HG03045 (cell line): Measurements from ENCODE around the gene SRD5A1.

Experiments used
- ATAC-seq: cut with Tn5 transposase; IDR thresholded peaks from one replicate; pipeline ENCODE4 v1.9.1; 2021; ENCODE audit warnings: mild to moderate bottlenecking, moderate library complexity; ENCODE audit not compliant: unreplicated experiment

Gene SRD5A1

GRCh38 chr5:6682239-6682638, 49.0 kb downstream of the SRD5A1 start:
- no peak for ATAC-seq

GRCh38 chr5:6683241-6683640, 50.0 kb downstream of the SRD5A1 start:
- no peak for ATAC-seq

DNA sequence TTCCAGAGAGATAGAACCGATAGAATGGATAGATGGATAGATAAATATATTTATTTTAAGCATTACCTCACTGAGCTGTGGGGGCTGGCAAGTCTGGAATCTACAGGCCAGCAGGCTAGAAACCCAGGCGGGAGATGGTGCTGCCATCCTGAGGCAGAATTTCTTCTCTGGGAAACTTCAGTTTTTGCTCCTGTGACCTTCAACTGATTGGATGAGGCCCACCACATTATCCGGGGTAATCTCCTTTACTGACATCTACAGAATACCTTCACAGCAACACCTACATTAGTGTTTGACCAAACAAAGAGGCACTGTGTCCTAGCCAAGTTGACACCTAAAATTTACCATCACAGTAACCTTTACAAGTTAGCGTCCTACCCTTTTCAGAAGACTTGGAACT, 50.8 kb downstream of the SRD5A1 start:
- ATAC-seq = no peak

DNA sequence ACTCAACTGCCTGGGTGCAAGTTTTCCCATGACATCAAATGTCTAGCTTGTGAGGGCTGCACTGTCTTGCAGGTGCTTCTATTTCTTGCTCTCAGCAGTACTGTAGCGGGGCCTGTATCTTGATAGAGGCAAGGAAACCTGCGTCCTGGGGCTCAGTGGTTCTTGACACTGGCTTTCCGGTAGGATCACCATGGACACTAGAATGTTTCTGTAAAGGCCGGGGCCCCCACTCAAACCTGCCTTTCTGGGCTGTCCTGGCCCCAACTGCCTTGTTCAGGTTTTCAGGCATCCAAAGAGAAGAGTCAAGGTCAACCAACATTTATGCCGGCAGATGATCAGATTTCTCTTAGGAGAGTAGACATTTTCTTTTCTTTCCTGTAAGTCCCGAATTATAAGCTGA, 53.3 kb downstream of the SRD5A1 start:
- ATAC-seq = no peak

DNA sequence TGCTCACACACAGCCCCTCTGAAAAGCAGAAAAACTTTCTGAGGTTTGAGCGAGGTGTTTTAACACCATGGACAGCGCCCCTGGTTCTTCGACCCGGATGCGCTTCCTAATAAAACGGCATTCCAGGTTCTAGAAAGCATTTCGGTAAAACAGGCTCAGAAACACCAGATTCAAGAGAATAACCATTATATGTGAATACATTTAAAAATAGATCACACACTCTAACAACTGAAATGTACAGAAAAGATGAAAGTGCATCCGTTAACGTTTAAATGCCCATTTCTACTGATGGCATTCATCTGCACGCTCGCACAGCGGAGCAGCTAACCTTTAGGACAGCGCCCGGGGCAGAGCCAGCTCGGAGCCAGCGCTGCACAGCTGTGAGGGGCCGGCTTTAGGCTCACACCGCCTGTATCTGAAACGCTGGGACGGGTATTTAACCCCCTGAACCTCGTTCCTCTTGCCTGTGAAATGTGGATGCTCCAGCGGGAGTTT, 53.7 kb downstream of the SRD5A1 start:
- ATAC-seq = no peak

DNA sequence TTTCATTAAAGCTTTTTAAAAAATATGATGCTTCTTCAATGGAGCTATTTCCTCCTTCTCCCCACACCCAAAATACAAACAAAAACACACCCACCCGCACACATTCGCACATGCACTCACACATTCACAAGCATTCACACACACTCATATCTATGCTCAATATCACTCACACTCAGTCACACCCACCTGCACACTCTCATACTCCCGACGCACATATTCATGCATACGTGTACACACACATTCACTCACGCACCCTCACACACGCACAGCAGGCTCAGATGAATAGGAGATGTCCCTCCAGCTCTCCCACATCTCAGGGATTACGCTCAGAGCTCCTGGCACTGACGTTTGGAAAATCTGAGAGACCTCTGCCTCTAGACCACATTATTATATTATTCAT, 54.3 kb downstream of the SRD5A1 start:
- no peak for ATAC-seq

DNA sequence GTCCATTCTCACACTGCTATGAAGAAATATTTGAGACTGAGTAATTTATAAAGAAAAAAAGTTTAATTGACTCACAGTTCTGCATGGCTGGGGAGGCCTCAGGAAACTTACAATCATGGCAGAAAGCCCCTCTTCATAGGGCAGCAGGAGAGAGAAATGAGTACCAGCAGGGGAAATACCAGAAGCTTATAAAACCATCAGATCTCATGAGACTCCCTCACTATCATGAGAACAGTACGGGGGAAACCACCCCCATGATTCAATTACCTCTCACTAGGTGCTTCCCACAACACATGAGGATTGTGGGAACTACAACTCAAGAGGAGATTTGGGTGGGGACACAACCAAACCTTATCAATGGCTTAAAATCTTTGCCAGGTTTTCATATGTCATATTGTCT, 59.7 kb downstream of the SRD5A1 start:
- no peak for ATAC-seq

DNA sequence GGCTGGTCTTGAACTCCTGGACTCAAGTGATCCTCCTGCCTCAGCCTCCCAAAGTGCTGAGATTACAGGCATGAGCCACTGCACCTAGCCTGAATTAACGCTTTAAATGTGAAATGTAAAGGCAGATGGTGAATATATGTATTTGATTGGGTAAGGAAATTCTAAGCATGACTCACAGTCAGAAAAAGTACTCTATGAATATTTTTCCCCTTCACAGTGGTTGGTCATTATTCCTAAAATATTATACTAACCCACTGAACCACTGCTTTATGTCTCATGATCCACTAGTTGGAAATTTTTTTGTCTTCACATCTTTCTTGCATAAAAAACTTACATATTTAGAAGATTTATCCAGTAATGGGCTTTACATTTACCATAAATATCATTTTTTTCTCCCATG, 65.5 kb downstream of the SRD5A1 start:
- no peak for ATAC-seq

DNA sequence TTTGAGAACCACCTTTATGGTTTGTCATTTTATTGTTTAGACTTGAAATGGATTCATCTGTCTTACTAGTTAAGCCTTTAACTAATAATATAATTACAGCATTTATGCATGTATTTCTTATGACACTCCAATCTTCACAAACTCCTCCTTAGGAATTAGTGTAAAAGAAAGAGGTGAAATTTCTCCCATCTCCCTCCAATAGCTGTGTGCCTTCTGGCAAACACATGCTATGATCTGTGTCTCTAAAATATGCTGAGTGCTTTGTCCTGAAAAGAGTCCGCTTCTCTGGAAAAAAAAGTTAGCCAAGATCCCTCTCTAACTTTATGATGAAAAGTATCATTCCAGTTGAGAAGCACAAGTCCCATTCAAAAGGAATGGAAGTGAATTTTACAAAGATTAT, 66.1 kb downstream of the SRD5A1 start:
- no peak for ATAC-seq

DNA sequence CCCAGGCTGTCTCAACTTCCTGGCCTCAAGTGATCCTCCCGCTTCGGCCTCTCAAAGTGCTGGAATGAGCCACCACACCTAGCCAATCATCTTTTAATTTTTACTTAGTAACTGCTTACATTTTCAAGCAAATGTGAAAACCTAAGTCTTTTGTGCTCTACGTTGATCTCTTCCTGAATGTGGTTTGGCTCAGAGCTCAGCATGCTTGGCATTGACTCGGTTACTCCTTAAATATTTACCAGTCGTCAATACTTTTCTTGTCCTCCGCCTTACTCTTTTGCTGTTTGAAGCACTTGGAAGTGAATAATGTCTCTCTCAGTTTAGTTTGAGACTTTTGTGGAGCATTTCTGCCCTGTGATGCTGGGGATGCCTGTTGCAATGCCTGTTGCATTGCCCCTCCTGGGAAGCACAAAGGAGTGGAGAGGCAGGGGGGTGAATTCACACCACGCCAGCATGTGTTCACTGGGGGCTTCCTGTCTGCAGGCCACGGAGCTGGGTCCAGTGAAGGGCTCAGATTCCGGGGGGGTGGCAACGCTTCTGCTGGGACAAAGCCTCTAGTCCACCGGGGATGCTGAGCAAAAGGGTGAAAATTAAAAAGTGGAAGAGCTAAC, 66.9 kb downstream of the SRD5A1 start:
- ATAC-seq = no peak

DNA sequence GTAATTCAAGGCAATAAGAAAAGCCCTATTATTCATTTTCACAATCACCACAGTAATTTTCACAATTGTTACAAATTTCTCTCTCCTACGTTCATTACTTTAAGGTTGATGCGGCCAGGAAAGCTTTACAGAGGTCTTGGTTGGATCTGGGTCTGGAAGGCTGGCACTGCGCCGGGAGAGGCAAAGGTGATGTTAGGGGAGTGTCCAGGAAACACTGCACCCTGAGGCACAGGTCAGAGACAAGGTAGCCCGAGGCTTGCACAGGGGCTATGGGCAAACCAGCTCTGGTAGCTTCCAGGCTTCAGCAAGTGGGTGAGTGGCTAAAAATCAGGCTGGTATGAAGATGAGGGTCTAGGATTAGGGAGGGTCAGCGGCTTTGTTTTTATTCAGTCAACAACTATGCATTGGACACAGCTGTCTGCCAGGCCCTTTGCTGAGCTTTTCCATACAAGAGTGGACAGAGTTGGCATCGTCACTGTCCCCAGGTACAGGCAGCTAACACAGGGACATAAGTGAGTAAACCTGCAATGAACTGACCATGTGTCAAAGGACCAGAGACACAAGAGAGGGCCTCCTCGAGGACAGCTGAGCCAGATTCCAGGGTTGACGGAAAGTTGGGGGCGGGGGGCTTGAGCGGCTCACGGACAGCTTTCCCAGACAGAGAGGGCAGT, 67.6 kb downstream of the SRD5A1 start:
- ATAC-seq = no peak

GRCh38 chr5:6701491-6701890, 68.3 kb downstream of the SRD5A1 start:
- no peak for ATAC-seq

- no peak for ATAC-seq
Observed at GRCh38 chr5:6702633-6703032, 69.4 kb downstream of the SRD5A1 start.

GRCh38 chr5:6703806-6704205, 70.6 kb downstream of the SRD5A1 start:
- no peak for ATAC-seq

DNA sequence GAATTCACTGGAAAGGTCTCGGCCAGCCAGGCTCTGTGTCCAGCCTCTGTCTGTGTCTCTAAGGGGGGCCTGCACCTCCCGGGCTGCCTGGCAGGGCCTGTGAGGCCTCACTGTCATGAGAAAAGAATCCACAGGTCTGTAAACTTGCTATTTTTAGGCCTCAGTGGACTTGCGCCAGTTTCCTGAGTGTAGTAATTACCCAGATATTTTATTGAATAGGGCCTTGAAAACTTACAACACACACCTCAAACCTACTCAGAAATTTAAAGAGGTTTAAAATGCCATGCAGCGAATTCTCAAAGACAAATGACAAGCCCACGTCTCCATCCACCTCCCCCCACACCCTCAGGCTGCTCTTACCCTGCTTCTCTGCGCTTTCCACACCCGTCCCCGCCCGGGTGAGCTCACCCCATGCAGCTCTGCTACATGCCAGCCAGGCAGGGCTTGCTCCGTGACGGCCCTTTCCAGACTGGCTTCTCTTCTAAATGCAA, 71.2 kb downstream of the SRD5A1 start:
- no peak for ATAC-seq

DNA sequence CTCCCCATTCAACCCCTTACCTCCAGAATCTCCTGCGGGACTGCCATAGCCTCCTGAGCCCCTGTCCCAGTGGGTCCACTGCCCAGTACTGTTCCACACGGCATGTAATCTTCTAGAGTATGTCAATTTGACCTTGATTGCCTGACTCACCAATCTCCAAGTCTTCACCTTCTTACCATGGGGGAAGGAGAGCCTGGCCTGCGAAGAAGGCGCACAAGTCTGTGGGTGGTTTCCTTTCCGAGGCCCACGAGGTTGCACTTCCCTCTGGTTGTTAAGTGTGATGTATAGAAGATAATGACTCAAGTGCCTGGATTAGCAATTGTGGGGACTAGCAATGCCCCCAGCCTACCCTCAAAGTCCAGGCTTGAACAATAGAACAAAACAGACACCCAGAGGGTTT, 71.8 kb downstream of the SRD5A1 start:
- peak; percentile 79 for ATAC-seq

DNA sequence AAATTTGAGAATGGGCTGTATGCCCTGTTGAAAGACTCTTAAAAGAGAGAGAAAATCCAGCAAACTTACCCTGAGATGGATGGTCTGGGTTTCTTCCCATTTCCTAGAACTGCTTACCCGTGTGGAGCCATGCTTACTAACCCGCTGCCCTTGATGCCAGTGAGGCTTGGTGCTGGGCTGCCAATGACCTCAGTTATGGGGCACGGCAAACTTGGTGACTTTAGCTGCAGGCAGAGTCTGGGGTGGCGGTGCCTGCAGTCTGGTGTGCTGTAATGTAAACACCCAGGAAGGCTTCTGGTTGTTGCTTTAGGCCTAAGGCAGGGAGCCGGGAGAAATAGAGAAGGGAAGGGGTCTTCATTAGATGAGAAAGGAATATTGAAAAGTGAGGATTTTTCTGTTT, 72.7 kb downstream of the SRD5A1 start:
- no peak for ATAC-seq

GRCh38 chr5:6707852-6708251, 74.6 kb downstream of the SRD5A1 start:
- ATAC-seq = no peak

DNA sequence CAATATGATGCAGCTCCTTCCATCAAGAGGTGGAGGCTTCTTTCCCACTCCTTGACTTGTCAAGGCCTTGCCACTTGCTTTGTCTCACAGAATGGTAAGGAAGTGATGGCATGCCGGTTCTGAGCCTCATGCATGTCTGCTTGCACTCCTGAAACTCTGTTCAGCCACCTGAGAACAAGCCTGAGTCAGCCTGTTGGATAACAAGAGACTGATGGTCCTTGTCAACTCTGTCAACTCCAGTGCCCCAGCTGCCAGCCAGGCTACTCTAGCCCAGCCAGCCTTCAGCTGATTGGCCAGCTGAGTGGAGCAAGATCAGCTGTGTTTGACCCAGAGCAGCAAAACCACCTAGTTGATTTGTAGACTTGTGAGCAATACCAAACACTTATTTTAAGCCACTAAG, 75.6 kb downstream of the SRD5A1 start:
- no peak for ATAC-seq

DNA sequence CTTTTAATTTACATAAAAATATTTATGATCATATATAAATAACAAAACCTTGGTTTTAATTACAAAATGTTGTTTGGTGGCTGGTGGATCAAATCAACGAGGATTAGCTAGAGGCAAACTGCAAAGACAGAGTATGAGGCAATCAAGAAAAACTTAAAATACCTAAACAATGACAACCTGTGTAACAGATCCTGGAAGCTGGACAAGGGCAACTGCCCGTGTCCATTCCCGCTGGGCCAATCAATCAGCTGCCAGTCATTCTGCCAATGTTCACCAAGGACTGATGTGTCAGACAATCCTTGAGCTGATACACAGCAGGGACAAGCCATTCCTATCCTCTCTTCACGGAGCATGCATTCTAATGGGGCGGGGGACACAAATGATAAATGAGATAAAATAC, 76.8 kb downstream of the SRD5A1 start:
- ATAC-seq = no peak

DNA sequence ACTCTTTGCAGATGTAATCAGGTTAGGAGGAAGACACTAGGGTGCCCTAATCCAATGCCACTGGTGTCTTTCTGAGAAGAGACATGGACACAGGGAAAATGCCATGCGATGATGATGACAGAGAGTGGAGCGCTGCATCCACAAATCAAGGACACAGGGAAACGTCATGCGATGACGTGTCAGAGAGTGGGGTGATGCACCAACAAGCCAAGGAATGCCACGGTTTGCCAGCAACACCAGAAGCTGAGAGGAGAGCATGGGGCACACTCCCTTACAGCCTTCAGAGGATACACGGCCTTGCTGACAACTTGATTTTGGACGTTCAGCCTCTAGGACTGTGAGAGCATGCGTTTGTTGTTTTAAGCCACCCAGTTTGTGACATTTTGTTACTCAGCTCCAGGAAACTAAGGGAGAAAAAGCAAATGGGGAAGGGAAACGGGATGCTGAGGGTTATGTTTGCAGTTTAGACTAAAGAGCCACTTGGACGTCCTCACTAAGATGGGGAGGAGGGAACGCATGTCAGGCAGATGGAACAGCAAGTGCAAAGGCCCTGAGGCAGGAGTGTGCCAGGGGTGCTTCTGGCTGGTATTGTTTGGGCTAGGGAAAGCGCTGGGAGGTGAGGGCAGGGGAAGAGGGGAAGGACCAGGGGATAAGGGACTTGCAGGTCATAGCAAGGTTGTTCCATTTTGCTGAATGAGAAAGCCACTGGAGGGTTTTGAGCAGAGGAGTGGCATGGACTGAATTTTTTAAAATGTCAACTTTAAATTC, 77.5 kb downstream of the SRD5A1 start:
- ATAC-seq = no peak
